Right lobe of liver (tissue), 6 donors: ENCODE measurements around the gene ARFIP1. TPM values are rescaled to one million over a fixed set of nuclear protein-coding genes. Genes with fewer than 3 reads are reported as not detected.

Experiments used
- ATAC-seq, 4 donors: fragments of 200-7000 bp; cut with Tn5 transposase; one replicate each; pipeline ENCODE4 v1.9.1; 2020; ENCODE audit warnings: mild to moderate bottlenecking in 4 of 4, moderate library complexity in 4 of 4
- DNase-seq, 3 donors: peaks; one replicate each; pipeline ENCODE4 v3.0.0-alpha.2; 2020
- H3K27ac ChIP-seq, 3 donors: fragments of 200-600 bp; one replicate each; pipeline ENCODE4 v1.8.0; 2022
- H3K27me3 ChIP-seq, 2 donors: fragments of 200-600 bp; one replicate each; pipeline ENCODE4 v1.8.0; 2022
- H3K36me3 ChIP-seq, 4 donors: fragments of 200-600 bp; sonication (generic) in 1 of 4; one replicate each; pipeline versions ENCODE4 v1.5.1 to v1.8.0; 2017 to 2022; ENCODE audit warnings: control low read depth in 1 of 4
- H3K4me1 ChIP-seq, 4 donors: fragments of 200-600 bp; sonication (generic) in 1 of 4; one replicate each; pipeline versions ENCODE4 v1.5.1 to v1.8.0; 2017 to 2022; ENCODE audit warnings: control low read depth in 1 of 4
- H3K4me3 ChIP-seq, 3 donors: fragments of 200-600 bp; one replicate each; pipeline ENCODE4 v1.8.0; 2022
- H3K9me3 ChIP-seq, 4 donors: fragments of 200-600 bp; sonication (generic) in 1 of 4; one replicate each; pipeline versions ENCODE4 v1.5.1 to v1.8.0; 2017 to 2022; ENCODE audit warnings: control low read depth in 1 of 4
- POLR2A ChIP-seq: fragments of 450-650 bp; IDR thresholded peaks from one replicate; pipeline ENCODE4 v1.6.1; 2017; ENCODE audit warnings: antibody characterized with exemption, mild to moderate bottlenecking
- WGBS: methylation state at CpG from one replicate; pipeline ENCODE4 v1.1.6; 2018; ENCODE audit warnings: low coverage, low lambda C conversion rate; ENCODE audit not compliant: insufficient coverage; ENCODE audit errors: missing lambda C conversion rate; 5-methylcytosine and 5-hydroxymethylcytosine counted together
- intact Hi-C, 2 donors: fragments of 100-400 bp; cut with DNase I; formaldehyde crosslinking; loops; one replicate each; pipeline versions ENCODE4 v1.11.2 to v1.14.1; 2022
- total RNA-seq, 6 experiments: library from RNA; depleted of rRNA in 2 of 6; stranded (reverse); fragments of >200 nt in 2 of 6; fragmentation: NEBNext Ultra II Directional in 3 of 6; extraction: Animal tissue kit (Norgen Biotek cat#: 25700) in 3 of 6; gene quantifications; one replicate each; pipeline versions ENCODE4 v1.1.0 to v1.2.4, GENCODE V29; 2016 to 2023
- TF ChIP-seq, protein P1 (sequence below), 4 donors: fragments of 200-600 bp in 3 of 4; fragments of 450-650 bp in 1 of 4; IDR thresholded peaks; one replicate each; pipeline versions ENCODE4 v1.5.1 to v1.8.0; 2016 to 2022; ENCODE audit warnings: antibody characterized with exemption in 4 of 4, mild to moderate bottlenecking in 2 of 4
- donor health status: DM: no; HTN: yes; CAD: no.
- donor health status: DM: no; HTN: no; CAD: no.
- donor health status: DM: no; HTN: no; CAD: no.
- donor health status: DM: no; HTN: yes; CAD: no.
- donor health status: DM: no; HTN: yes; CAD: no.

ARFIP1 gene
- total RNA-seq, 6 experiments from 2014 or later, result 9.1 to 19.9 (median 14.1) TPM

GRCh38 chr4:152926959-152927358 is 147.2 kb downstream of the ARFIP1 start:
- no peaks in the 10 kb centered on the region for H3K36me3 ChIP-seq
- H3K27me3 ChIP-seq, result no peaks in the 10 kb centered on the region
- no peaks in the 10 kb centered on the region for H3K4me1 ChIP-seq
- ATAC-seq (no peak), DNase-seq (no peak)
- 87% methylated on average over 4 of the region's 4 CpGs for WGBS
- H3K27ac ChIP-seq, result no peak overlapping the region
- TF ChIP-seq POLR2A, result no peak
- TF ChIP-seq, protein P1, sequence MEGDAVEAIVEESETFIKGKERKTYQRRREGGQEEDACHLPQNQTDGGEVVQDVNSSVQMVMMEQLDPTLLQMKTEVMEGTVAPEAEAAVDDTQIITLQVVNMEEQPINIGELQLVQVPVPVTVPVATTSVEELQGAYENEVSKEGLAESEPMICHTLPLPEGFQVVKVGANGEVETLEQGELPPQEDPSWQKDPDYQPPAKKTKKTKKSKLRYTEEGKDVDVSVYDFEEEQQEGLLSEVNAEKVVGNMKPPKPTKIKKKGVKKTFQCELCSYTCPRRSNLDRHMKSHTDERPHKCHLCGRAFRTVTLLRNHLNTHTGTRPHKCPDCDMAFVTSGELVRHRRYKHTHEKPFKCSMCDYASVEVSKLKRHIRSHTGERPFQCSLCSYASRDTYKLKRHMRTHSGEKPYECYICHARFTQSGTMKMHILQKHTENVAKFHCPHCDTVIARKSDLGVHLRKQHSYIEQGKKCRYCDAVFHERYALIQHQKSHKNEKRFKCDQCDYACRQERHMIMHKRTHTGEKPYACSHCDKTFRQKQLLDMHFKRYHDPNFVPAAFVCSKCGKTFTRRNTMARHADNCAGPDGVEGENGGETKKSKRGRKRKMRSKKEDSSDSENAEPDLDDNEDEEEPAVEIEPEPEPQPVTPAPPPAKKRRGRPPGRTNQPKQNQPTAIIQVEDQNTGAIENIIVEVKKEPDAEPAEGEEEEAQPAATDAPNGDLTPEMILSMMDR (IDR thresholded peaks at IDR 0.05), result no peak
- intact Hi-C loops, result no loop called here
- no peak overlapping the region for H3K4me3 ChIP-seq
- no peaks in the 10 kb centered on the region for H3K9me3 ChIP-seq

GRCh38 chr4:152927737-152928136 is 148.0 kb downstream of the ARFIP1 start:
- no peak for DNase-seq
- WGBS, result 90% methylated on average over 2 of the region's 3 CpGs
- Histone ChIP-seq H3K4me1 (no peaks in the 10 kb centered on the region), H3K4me3 (no peak overlapping the region), H3K36me3 (no peaks in the 10 kb centered on the region), H3K9me3 (no peaks in the 10 kb centered on the region), H3K27me3 (no peaks in the 10 kb centered on the region), H3K27ac (no peak overlapping the region)
- TF ChIP-seq, protein P1 (IDR thresholded peaks at IDR 0.05), result no peak
- no peak for TF ChIP-seq POLR2A
- intact Hi-C loops, result no loop called here
- no peak for ATAC-seq

DNA sequence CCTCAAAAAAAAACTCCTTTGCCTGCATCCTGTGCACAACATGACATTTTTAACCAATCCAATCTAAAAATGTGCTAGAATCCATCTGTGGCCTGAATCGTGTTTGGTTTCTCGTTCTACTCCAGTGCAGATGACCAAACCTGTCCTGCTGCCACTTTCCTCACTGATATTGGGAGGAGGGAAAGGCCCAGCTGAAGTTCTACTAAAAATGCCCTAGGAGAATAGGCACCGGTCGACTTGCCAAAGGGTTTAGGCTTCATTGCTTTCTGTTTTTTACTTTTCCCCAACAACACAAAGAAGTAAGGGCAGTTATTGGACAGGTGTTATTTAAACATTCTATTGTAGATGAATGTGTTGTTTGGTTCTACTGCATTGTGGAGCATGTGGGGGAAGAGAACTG is 148.5 kb downstream of the ARFIP1 start:
- DNase-seq, result no peak
- no peaks in the 10 kb centered on the region for H3K27me3 ChIP-seq
- no peak overlapping the region for H3K4me3 ChIP-seq
- intact Hi-C loops, result no loop called here
- no peaks in the 10 kb centered on the region for H3K9me3 ChIP-seq
- H3K4me1 ChIP-seq, result no peaks in the 10 kb centered on the region
- TF ChIP-seq POLR2A, result no peak
- TF ChIP-seq, protein P1 (IDR thresholded peaks at IDR 0.05), result no peak
- ATAC-seq, result no peak
- 96% methylated on average over 4 of the region's 4 CpGs for WGBS
- H3K27ac ChIP-seq, result no peak overlapping the region
- H3K36me3 ChIP-seq, result no peaks in the 10 kb centered on the region

DNA sequence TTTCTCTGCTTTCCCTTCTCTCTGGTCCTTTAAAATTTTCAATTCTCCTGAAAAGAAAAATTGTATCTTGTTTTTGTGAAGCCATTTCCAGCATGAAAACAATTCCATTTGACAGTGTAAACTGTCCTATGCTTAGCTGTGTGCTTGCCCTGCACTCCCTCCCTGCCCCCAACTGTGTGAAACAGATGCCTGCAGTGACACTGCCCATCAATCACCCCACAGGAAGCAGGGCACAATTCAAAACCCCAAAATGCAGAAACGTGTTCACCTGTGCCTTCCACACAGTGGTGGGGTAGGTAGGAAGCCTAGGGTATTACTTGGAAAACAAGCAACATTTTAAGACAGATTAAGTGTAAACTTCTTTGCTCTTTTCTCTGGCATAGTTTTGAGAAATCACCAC is 150.1 kb downstream of the ARFIP1 start:
- no peaks in the 10 kb centered on the region for H3K4me1 ChIP-seq
- TF ChIP-seq, protein P1 (IDR thresholded peaks at IDR 0.05), result no peak
- no peak for TF ChIP-seq POLR2A

GRCh38 chr4:152935143-152935542 is 155.4 kb downstream of the ARFIP1 start:
- DNase-seq (no peak), ATAC-seq (no peak)
- Histone ChIP-seq H3K4me3 (no peak overlapping the region), H3K9me3 (no peaks in the 10 kb centered on the region), H3K27me3 (peaks cover 0 to 4% of the 10 kb centered on the region in 2 donors), H3K4me1 (peaks cover 0 to 18% (median 7%) of the 10 kb centered on the region in 4 donors), H3K36me3 (no peaks in the 10 kb centered on the region), H3K27ac (no peak overlapping the region)
- intact Hi-C loops, result no loop called here
- TF ChIP-seq POLR2A, result no peak
- TF ChIP-seq, protein P1 (IDR thresholded peaks at IDR 0.05), result no peak
- WGBS, result 30% methylated on average over 14 of the region's 16 CpGs

More for the DNA sequence above, 150.1 kb downstream of the ARFIP1 start:
- Histone ChIP-seq H3K36me3 (no peaks in the 10 kb centered on the region), H3K9me3 (no peaks in the 10 kb centered on the region), H3K4me3 (no peak overlapping the region), H3K27me3 (no peaks in the 10 kb centered on the region), H3K27ac (no peak overlapping the region)
- DNase-seq (no peak), ATAC-seq (no peak)
- intact Hi-C loops, result no loop called here
- WGBS, result 44% methylated on average over 1 of the region's 1 CpG
